ENCODE results near the gene EVA1A. TPM values are rescaled to one million over a fixed set of nuclear protein-coding genes. Genes with fewer than 3 reads are reported as not detected.

Gene EVA1A
- total and polyA plus RNA-seq, 2 experiments from 2014 or later: 126 to 145 TPM

DNA sequence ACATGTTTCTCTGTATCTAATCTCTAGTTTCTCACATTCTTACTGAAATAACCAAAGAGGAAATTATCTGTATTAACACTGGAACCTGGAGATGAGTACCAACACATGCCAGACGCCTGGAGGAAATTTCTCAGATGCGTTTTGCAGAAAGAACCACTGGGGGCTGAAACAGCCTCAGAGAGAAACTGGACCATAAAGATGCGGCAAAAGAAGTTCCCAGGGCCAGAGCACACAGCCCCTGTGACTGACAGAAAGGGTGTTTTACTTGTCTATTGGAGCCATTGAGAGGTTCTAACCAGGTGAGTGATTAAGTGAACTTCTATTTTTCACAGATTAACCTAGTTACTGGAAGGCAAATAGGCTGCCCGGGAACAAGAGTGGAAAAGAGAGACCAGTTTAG lies 103.9 kb downstream of the EVA1A start:
- WGBS, 2 experiments (ENCODE audit: low coverage in 1 of 2, low lambda C conversion rate in 2 of 2, missing lambda C conversion rate in 2 of 2): 49 to 51% methylated on average over 4 of the region's 4 CpGs
- Histone ChIP-seq H3K79me2 (ENCODE audit: insufficient read depth) (no peaks in the 10 kb centered on the region), H3K9me3 (ENCODE audit: low read depth) (no peaks in the 10 kb centered on the region), H2AFZ (no peak overlapping the region), H3K36me3 (ENCODE audit: low read depth) (no peaks in the 10 kb centered on the region), H3K27ac (no peak overlapping the region), H3K9me2 (ENCODE audit: insufficient read depth) (no peaks in the 10 kb centered on the region), H3F3A (ENCODE audit: insufficient read depth) (no peaks in the 10 kb centered on the region), H3K27me3 (replicated peaks; ENCODE audit: insufficient read depth) (no peaks in the 10 kb centered on the region), H3K4me3 (no peak overlapping the region), H3K9ac (no peak overlapping the region), H3K4me1 (ENCODE audit: insufficient read depth) (0 out of 2 replicates have a peak, but pooled peaks cover 6% of the 10 kb centered on the region), H4K20me1 (ENCODE audit: insufficient read depth) (no peaks in the 10 kb centered on the region), H3K4me2 (ENCODE audit: unreplicated experiment) (no peak overlapping the region)
- in situ Hi-C loops (cut with MboI): no loop called here
- DNase-seq: no peak
- TF ChIP-seq EZH2phosphoT487 (IDR thresholded peaks at IDR 0.05; ENCODE audit: insufficient read depth, low read depth) (no peak), EZH2 (IDR thresholded peaks at IDR 0.05; ENCODE audit: insufficient read depth, poor library complexity, severe bottlenecking) (no peak)

- no peaks in the 10 kb centered on the region for H3K79me2 ChIP-seq (ENCODE audit: insufficient read depth)
- no peak for DNase-seq
- H3K4me2 ChIP-seq (ENCODE audit: unreplicated experiment): no peak overlapping the region
- WGBS, 2 experiments (ENCODE audit: low coverage in 1 of 2, low lambda C conversion rate in 2 of 2, missing lambda C conversion rate in 2 of 2): 65 to 76% methylated on average over 3 of the region's 3 CpGs
- H3K4me1 ChIP-seq (ENCODE audit: insufficient read depth): 0 out of 2 replicates have a peak, but pooled peaks cover 6% of the 10 kb centered on the region
- in situ Hi-C loops (cut with MboI): no loop called here
- H3K27me3 ChIP-seq (replicated peaks; ENCODE audit: insufficient read depth): no peaks in the 10 kb centered on the region
- no peak overlapping the region for H3K27ac ChIP-seq
- no peaks in the 10 kb centered on the region for H3K9me3 ChIP-seq (ENCODE audit: low read depth)
- H3K9ac ChIP-seq: no peak overlapping the region
- no peaks in the 10 kb centered on the region for H3F3A ChIP-seq (ENCODE audit: insufficient read depth)
- no peak overlapping the region for H2AFZ ChIP-seq
- H3K36me3 ChIP-seq (ENCODE audit: low read depth): no peaks in the 10 kb centered on the region
- H3K4me3 ChIP-seq: no peak overlapping the region
- no peak for TF ChIP-seq EZH2 (IDR thresholded peaks at IDR 0.05; ENCODE audit: insufficient read depth, poor library complexity, severe bottlenecking)
- TF ChIP-seq EZH2phosphoT487 (IDR thresholded peaks at IDR 0.05; ENCODE audit: insufficient read depth, low read depth): no peak
- no peaks in the 10 kb centered on the region for H4K20me1 ChIP-seq (ENCODE audit: insufficient read depth)
- H3K9me2 ChIP-seq (ENCODE audit: insufficient read depth): no peaks in the 10 kb centered on the region
These were observed 104.6 kb downstream of the EVA1A start for GRCh38 chr2:75456111-75456510.

DNA sequence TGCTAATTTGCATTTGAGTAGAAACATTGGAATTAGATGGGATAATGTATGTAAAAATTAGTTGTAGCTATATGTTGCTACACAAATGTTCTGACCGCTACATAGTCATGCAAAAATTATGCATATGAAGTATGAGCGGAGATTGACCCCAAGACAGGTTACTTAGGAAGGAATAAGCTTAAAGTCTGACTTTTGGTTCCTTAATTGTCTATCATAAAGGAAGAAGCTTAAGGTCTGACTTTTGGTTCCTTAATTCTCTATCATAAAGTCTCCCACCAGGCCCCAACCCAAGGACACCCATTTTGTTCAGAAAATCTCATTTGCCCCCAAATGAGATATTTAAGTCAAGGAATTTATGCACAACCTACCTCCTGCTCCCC lies 106.5 kb downstream of the EVA1A start:
- in situ Hi-C loops (cut with MboI): no loop called here
- no peak overlapping the region for H3K27ac ChIP-seq
- H3K9ac ChIP-seq: no peak overlapping the region
- H3F3A ChIP-seq (ENCODE audit: insufficient read depth): no peaks in the 10 kb centered on the region
- no peak for TF ChIP-seq EZH2 (IDR thresholded peaks at IDR 0.05; ENCODE audit: insufficient read depth, poor library complexity, severe bottlenecking)
- no peak for TF ChIP-seq EZH2phosphoT487 (IDR thresholded peaks at IDR 0.05; ENCODE audit: insufficient read depth, low read depth)
- H3K27me3 ChIP-seq (replicated peaks; ENCODE audit: insufficient read depth): no peaks in the 10 kb centered on the region
- H3K9me2 ChIP-seq (ENCODE audit: insufficient read depth): no peaks in the 10 kb centered on the region
- 83 to 92% methylated on average over 2 of the region's 2 CpGs for WGBS, 2 experiments (ENCODE audit: low coverage in 1 of 2, low lambda C conversion rate in 2 of 2, missing lambda C conversion rate in 2 of 2)
- no peaks in the 10 kb centered on the region for H3K36me3 ChIP-seq (ENCODE audit: low read depth)
- H3K4me3 ChIP-seq: no peak overlapping the region
- no peaks in the 10 kb centered on the region for H3K79me2 ChIP-seq (ENCODE audit: insufficient read depth)
- no peaks in the 10 kb centered on the region for H3K9me3 ChIP-seq (ENCODE audit: low read depth)
- H3K4me2 ChIP-seq (ENCODE audit: unreplicated experiment): no peak overlapping the region
- no peaks in the 10 kb centered on the region for H4K20me1 ChIP-seq (ENCODE audit: insufficient read depth)
- no peak overlapping the region for H2AFZ ChIP-seq
- DNase-seq: no peak
- H3K4me1 ChIP-seq (ENCODE audit: insufficient read depth): no peaks in the 10 kb centered on the region

- H3K27me3 ChIP-seq (replicated peaks; ENCODE audit: insufficient read depth): no peaks in the 10 kb centered on the region
- H2AFZ ChIP-seq: no peak overlapping the region
- DNase-seq: no peak
- no peaks in the 10 kb centered on the region for H3K9me2 ChIP-seq (ENCODE audit: insufficient read depth)
- H3K4me2 ChIP-seq (ENCODE audit: unreplicated experiment): no peak overlapping the region
- TF ChIP-seq EZH2 (IDR thresholded peaks at IDR 0.05; ENCODE audit: insufficient read depth, poor library complexity, severe bottlenecking): no peak
- no peak for TF ChIP-seq EZH2phosphoT487 (IDR thresholded peaks at IDR 0.05; ENCODE audit: insufficient read depth, low read depth)
- in situ Hi-C loops (cut with MboI): no loop called here
- WGBS, 2 experiments (ENCODE audit: low coverage in 1 of 2, low lambda C conversion rate in 2 of 2, missing lambda C conversion rate in 2 of 2): 58 to 59% methylated on average over 5 of the region's 5 CpGs
- H3K4me1 ChIP-seq (ENCODE audit: insufficient read depth): no peaks in the 10 kb centered on the region
- no peaks in the 10 kb centered on the region for H3K79me2 ChIP-seq (ENCODE audit: insufficient read depth)
- no peak overlapping the region for H3K27ac ChIP-seq
- no peaks in the 10 kb centered on the region for H4K20me1 ChIP-seq (ENCODE audit: insufficient read depth)
- H3K4me3 ChIP-seq: no peak overlapping the region
- no peaks in the 10 kb centered on the region for H3K9me3 ChIP-seq (ENCODE audit: low read depth)
- no peak overlapping the region for H3K9ac ChIP-seq
- H3F3A ChIP-seq (ENCODE audit: insufficient read depth): no peaks in the 10 kb centered on the region
- H3K36me3 ChIP-seq (ENCODE audit: low read depth): no peaks in the 10 kb centered on the region
These were observed 107.1 kb downstream of the EVA1A start for GRCh38 chr2:75453384-75454240.

Data from GM23248 (cell line).